GM12891 (cell line): Measurements from ENCODE around the gene HSPA12B.
"Not testable (repeated sequence)": the region's sequence is repeated elsewhere in the genome, so short reads cannot be mapped to it uniquely, and the experiment has no call there.

Source experiments
- POLR2A ChIP-seq: IDR thresholded peaks from 2 replicates; pipeline ENCODE4 v1.6.1; 2011; ENCODE audit warnings: low read depth, low read length, control low read depth
- POLR2AphosphoS5 ChIP-seq: IDR thresholded peaks from 2 replicates; pipeline ENCODE4 v1.6.1; 2011; ENCODE audit warnings: low read depth, low read length, control low read depth
- TAF1 ChIP-seq: IDR thresholded peaks from 2 replicates; pipeline ENCODE4 v1.6.1; 2011; ENCODE audit warnings: low read depth, low read length, control low read depth

GRCh38 chr20:3789201-3789600 is 56.7 kb downstream of the HSPA12B start:
- not testable (repeated sequence) for TF ChIP-seq POLR2AphosphoS5, TAF1, POLR2A
